ENCODE data around the gene ASTL.

The ASTL gene

DNA sequence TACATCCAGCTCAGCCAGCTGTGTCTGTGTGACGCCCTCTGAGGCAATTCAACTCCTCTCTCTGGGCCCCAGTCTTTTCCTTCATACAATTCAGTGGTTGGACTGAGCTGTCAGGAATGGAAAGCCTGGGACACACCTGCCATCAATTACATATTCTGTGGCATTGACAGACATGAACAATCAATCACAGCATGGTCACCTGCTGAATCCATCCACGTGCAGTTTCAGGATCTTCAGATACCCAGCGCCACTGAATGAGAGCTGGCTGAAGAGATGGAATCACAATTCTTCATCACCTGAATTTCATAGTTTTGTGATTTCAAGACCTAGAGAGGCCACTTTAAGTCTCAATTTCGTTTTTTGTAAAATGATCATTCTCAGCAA is 27.1 kb downstream of the ASTL start:
- no peak for DNase-seq

DNA sequence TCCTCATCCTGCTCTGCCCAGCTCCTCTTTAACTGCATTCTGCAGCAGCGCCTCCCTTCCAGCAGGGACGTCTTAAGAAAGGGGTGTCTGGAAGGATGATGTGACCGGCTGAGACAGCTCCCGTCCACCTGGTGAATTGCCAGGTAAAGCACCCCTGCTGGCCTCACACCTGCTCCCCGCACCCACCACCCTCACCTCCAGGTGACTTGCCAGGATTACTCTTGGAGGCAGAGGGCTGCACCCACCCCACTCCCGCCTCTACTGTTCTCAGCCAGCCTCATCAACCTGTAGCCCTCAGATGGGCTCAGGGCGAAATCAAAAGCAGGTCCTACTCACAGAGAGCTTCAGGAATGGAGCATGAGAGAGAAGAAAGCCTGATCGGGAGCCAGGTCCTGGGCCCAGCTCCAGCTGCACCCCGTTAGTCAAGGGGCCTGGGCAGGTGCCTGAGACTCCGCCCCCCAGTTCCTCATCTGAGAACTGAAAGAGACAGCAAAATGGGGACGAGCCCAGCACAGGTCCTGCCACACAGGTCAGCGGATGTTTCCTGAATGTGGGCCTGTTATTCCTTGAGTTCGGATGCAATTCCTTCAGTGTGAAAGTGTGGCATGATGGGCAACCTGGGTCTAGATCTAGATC is 27.6 kb downstream of the ASTL start:
- DNase-seq: peak; percentile 56

DNA sequence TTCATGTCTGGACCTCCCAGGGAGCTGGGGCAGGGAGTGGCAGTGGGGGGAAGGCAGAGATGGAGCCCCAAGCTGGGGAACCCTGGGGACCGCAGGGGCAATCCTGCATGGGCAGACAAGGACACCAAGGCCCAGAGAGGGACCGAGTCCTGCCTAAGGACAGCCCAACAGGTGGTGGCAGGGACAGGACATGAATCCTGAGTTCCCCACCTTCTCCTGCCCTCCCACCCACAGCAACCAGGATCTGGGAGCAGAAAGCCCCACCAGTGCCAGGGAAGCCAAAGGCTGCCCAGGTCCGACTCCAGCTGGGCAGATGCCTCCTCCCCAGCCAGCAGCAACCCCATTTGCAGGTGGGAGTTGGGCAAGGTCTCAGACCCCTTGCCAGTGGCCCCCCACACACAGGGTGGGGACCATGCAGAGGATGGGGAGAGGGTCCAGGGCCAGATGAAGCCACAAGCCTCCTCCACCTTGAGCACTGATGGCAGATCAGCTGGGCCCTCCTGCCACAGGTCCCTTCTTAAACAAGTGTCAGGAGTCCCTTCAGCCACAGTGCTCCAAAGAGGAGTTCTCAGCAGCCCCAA is 28.3 kb downstream of the ASTL start:
- peak; percentile 60 for DNase-seq

DNA sequence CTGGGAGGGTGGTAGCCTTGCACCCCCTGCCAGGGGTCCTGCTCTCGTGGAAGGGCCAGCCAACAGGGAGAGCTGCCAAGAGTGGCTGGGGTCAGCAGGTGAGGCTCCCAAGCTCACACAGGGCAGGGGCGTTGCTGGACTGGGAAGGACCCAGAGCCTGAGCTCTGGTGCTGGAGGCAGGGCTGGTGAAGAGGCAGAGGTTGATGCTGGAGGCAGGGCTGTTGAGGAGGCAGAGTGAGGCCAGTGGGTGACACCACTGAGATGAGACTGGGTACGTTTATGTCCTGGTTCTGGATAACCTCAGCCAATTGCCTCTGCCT is 29.0 kb downstream of the ASTL start:
- DNase-seq: peak; percentile 45

DNA sequence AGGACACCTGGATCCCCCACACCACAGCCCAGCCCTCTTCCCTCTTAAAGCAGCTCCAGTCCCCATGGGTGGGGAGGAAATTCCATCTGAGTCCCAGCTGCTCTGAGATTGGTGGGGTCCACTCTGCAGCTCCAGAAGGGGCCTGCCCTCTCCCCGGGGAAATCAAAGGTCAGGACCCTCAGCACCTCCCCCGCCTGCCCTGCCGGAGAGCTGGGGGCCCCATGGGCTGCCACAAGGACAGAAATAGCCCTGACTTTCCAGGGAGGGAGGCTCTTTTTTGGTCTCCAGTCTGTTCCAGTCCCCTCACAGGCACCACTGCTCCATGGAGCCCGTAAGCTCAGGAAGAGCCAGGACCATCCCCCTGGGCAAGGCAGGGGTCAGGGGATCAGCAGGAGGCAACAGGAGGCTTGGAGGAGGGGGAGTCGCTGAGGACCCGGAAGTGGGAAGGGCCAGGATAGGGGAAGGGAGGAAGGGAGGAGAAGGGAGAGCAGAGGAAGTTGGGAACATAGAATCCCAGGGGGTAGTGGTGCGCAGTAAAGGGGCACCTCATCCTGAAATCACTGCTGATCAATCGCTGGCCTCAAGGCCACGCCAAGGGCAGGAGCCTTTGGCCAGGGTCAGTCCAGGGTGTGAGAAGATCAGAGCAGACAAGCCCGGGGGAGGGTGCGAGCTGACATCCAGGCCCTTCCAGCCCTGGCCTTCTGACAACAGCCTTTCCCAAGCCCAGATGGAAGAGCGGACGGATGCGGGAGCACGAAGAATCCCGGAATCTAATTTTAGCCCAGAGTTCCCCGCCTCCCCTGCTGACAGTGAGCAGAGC is 29.6 kb downstream of the ASTL start:
- peak; percentile 49 for DNase-seq

DNA sequence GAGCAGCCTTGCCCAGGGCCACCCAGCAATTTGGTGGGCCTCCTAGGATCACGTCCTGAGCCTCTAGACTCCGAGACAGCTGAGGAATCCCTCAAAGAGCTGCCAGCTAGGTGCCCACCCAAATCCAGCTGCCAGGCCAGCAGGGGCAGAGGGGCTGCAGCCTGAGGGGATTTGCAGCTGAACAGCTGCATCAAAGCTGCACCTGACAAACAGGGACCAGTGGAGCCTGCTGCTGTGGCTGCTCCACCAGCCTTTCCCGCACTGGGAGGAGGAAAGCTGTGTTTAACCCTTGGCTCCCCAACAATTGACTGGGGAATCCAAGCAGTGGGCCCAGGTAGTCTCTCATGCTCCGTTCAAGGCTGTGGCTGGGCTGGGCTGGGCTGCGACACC is 30.2 kb downstream of the ASTL start:
- peak; percentile 55 for DNase-seq

DNA sequence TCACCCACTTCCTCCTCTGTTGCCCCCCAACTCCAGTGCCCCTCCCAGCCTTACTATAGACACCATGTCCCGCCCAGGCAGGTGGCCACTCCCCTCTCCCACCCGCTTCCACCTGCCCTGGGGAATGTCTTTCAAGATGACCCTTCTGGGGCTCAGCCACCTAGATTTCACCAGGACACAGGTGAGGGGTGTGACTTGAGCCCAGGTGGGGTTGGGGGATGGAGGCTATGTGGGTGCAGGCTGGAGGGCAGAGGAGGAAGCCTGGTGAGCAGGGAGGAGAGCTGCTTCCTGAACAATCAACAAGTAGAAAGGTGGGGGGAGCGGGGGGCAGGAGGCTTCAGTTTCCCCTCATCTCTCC is 30.6 kb downstream of the ASTL start:
- DNase-seq: peak; percentile 50

DNA sequence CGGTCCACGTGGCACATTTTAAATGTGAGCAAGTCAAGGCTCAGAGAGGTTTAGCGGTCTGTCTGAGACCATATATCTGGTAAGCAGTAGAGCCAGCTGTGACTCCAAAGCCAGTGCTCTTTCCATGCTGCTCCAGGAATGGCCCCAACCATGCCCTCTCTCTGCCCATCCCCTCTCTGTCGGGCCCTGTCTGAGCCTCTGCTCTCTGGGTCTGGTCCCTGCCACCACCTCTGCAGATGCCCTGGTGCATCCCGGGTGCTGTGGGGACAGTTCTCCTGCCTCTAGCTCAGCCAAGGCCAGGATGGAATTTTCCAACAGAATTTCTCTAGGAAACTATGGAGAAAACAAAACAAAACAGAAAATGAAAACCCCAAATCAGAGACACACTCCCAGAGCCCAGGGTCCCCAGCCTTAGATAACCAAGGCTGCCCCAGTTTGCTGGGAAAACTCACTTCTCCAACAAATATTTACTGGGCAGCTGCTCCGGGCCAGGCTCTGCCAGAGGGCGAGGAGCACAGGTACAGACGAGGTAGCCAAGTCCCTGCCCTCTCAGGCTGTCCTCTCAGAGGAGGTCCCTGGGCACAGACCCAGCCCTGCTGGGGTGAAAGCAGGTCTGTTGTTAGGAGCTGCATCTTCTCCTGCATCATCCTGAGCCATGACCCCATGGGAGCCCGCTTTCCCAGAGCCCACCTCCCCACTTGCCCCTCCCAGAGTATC is 31.2 kb downstream of the ASTL start:
- peak; percentile 50 for DNase-seq

DNA sequence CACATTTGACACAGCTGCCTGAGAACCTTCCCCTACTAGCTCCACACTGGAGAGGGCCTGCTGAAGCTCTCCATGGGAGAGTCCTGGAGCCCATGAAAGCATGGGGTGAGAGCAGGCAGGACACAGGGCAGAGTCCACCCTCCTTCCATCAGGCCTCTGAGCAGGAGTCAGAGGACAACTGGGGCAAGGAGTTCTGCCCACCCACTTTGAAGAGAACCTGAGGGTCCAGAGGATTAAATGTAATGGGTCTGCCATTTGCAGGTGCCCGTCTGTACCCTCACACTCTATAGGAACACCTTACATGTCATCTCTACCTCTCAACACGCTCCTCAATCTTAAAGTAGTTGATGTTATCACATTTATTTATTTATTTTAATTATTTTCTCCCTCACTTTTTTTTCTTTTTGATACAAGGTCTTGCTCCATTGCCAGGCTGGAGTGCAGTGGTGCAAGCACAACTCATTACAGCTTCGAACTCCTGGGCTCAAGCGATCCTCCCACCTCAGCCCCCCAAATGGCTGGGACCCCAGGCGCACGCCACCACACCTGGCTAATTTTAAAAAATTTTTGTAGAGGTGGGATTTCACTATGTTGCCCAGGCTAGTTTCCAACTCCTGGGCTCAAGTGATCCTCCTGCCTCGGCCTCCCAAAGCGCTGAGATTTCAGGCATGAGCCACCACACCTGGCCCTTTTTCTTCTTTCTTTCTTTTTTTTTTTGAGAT is 32.1 kb downstream of the ASTL start:
- peak; percentile 25 for DNase-seq

DNA sequence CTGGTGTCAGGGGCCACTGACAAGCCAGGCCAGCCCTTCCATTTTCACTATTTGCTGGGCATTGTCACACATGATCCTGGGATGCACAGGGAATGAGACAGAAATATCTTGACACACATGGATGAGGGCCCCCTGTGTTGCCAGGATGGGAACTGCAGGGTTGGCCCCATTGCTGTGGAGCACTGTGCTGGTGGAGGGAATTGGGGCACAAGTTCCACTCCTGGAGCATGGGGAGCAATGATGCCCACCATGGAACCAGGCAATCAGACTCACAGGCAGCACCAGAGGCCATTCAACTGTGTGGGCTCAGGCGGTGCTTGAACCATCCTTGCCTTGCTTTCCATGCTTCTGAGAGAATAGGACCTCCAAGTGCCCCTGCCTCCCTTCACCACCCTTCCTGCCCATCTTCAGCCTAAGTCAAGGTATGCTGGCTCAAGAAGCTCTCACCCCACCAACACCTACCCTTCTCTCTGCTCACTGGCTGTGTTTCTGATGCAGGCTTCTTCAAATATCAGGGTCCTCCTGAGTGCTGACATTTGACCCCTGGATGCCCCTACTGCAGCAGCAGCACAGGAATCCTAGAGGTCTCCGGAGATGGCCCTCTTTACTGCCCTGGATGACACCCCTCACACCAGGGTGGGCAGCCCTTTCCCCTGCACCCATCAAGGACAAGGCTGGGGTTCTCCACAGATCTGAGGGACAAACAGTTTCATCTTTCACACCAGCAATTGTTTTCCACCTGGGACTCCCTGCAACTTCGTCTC is 33.0 kb downstream of the ASTL start:
- peak; percentile 44 for DNase-seq

DNA sequence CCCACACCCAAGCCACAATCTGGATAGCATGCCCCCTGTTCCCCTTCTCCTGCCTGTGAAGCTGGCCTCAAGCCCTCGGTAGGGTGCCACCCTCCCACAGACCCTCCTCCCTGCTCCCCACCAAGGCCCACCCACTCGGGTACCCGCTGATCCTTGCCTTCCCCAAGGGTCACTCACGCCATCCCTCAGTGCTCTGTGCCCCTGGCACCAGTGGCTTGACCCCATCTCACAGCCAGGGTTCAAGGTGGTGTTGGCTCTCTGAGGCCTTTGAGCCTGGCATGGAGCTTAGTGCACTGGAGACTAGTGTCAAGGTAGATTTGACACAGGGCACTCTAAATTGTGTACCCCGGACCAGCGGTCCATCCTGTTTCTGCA is 33.8 kb downstream of the ASTL start:
- DNase-seq: peak; percentile 56

DNA sequence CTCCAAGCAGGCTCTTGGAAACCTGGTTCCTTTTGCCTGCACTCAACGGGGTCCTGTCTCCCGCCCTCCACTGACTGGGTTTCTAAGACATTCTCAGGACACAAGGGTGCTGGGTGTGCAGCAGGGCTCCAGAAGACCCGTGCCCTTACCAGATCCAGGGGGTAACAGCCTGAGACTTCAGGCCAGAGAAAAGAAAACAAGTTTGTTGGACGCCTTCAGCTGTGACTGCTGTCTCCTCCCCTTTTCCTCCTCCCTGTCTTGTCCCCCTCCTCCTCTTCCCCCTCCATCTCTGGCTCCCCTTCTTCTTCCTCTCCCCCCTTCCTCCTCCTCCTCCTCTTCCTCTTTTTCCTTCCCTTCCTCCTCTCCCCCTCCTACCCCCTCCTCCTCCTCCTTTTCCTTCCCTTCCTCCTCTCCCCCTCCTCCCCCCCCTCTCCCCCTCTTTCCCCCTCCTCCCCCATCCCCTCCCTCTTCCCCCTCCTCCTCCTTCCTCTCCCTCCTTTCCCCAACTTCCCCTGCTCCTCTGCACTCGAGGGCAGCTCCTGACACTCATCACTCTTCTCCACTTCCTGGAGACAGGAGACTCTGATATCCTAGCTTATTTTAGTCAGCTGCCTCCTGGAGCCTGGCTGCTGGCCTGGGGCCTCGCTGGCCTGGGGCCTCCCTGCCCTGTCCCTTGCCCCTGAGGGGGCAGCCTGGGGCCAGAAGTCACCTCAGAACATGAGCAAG is 34.4 kb downstream of the ASTL start:
- peak; percentile 34 for DNase-seq

DNA sequence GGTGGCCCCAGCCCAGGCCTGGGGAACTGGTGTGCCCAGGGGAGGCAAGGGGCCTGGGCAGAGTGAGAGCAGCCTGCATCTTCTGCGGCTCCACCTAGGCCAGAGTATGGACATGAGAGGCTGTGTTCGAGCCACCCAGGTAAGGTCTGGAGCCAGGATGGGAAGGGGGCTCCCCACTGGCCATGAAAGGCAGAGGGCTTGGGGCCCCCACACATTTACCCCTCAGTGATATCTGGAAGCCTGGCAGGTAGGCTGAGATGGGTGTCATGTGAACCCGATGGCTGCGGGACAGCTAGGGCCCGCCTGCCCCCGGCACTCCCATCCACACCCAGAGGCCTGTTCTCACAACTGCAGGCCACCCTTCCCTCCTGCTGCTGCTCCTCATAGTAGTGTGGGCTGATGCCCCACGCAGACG is 35.1 kb downstream of the ASTL start:
- no peak for DNase-seq

DNA sequence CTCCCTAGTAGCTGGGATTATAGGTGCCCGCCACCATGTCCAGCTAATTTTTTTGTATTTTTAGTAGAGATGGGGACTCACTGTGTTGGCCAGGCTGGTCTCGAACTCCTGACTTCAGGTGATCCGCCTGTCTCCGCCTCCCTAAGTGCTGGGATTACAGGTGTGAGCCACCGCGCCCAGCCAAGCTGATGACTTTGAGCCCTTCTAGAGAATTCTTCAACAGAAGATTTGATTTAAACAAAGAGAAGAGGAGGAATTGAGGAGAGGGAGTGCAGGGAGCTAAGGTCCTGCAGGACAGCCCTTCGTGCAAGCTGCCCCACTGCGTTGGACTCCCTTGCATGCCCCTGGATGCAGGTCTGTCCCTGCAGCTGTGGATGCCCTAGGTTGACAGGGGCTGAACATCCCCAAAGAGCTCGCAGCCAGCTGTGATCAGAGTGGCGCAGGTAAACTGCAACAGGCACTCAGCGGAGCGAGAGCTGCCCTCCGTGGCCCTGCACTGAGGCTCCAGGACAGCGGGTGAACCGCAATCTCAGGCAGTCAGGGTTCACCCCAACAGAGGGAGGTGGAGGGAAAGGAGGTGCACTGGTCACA is 35.6 kb downstream of the ASTL start:
- peak; percentile 52 for DNase-seq

DNA sequence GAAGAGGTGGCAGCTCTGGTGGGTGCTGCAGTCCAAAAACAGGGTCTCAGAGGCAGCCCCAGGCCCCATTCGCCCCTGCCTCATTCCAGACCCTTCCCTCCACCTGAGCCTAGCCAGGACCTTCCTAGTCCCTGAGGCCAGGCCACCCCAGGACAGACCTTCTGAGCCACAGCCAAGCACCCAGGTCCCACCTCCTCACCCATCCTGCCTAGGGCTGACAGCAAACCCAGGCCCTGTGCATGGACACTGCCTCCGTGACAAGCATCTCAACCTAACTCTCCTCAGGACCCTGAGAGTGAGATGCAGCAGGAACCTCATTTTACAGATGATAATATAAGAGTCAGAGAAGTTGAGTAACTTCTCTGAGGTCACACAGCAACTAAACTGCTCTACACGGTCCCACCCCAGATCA is 37.4 kb downstream of the ASTL start:
- DNase-seq: peak; percentile 50

DNA sequence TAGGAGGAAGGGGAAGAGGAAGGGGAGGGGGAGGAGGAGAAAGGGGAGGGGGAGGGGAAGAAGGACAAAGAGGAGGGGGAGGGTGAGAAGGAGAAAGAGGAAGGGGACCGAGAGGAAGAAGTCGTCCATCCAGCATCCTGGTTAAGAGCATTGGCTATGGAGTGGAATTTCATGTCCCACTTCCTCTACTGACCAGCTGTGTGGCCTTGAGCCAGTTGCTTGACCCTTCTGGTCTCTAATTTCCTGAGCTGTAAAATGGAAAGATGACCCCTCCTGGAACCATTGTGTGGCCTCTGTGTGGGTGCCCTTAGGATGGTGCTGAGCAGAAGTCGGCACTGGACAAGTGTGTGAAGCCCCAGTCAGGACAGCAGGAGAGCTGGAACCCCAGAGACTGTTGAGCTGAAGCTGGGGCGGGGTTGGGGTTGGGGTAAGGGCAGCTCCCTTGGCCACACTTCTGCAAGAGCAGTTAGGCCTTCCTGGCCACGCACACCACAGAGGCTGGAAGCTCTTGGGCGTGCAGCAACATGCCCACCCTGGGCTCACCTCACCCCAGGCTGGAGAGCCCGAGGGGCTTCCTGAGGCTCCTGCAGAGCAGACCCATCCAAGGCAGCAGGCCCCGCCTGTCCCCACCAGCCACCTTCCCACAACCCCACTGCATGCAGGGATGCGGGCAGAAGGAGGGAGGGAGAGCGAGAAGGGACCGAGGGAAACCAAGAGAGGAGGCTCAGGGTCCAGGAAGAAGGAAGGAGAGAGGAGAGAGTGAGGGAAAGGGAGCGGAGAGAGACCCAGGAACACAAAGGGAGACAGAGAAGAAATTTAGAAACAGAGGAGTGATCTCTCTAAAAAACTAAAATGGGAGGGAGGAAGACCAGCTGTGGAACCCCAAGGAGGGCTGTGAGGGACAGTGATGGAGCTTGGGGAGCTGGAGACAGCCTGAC is 38.2 kb downstream of the ASTL start:
- peak; percentile 61 for DNase-seq

DNA sequence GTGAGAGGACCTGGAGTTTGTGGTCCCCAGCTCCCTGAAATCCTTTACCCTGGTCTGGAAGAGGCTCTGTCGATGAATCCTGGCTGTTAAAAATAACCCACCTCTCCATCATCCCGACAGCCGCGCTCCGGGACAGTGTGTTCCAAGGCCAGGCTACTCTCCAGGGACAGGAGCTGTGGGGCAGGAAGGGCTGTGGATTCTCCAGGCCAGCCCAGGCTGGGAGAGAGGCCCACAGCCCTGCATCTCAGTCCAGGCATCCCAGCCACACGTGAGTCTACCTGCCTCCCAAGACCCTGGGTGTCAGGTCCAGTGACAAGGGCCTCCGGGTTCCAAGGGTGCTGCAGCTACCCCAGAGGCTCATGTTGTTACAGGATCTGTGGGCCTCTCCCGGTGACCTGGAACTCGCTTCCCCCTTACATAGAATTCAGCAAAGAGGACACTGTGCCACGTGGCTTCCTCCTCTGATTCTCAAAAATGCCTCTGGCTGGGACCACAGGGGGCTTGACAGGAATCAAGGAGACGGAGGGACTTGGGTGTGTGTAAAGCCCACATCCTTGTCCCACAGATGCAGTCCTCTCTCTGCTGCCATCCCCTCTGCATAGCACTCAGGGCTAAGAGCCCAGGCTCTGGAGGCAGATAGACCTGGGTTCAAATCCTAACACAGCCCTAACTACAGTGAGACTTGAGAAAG is 39.3 kb downstream of the ASTL start:
- DNase-seq: peak; percentile 50

DNA sequence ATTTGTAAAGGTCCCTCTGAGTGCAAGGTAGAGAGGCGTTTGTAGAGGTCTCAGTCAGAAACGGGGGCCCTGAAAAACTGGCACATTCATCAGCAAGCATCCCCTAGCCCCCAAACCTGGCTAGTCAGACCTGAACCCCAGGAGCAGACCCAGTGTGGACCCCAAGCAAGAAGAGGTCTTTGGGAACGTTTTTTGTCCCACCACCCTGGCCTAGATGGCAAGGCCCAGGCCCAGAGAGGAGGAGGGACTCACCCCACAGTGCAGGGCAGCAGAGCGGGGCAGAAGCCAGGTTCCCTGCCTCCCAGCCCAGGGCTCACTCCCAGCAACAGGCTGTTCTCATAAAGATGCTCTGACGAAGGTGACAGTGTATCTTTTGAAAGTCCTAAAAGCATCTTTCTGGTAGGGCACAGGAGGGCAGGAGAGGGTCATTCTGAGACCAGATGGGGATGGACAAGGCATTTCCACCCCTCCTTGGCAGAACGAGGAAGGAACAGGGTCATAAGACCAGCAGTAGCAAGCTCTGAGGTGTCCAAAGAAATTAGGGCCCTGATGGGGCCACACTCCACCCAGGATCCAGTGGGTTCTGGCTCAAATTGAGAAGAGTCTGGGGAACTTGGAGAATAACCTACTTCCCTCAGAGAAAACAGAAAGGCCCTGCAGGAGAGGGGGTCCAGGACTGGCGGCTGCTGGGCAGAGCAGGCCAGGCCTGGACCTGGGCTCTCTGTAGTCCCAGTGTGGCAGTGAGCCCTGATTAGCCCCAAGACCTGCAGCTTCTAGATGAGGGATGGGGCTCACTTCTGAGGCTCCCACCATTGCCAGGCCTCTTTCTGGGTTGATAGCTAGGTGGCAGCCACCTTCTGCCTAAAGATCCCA is 40.1 kb downstream of the ASTL start:
- DNase-seq: peak; percentile 27
